HEK293T (cell line): ENCODE measurements around the gene NEB.
A peak's percentile ranks its signal among the peaks of the same experiment; 100 is the strongest.

ENCODE experiments used
- CTCF ChIA-PET: fragments of 350-600 bp; formaldehyde crosslinking; extraction: SDS; loops from one replicate; lab custom pipeline; 2021; ENCODE audit warnings: antibody characterized with exemption, inconsistent platforms; lab: Yijun Ruan, JAX
- POLR2A ChIA-PET: fragments of 350-600 bp; formaldehyde crosslinking; extraction: SDS; loops from one replicate; lab custom pipeline; 2020; ENCODE audit warnings: antibody characterized with exemption, inconsistent platforms; lab: Yijun Ruan, JAX
- DNase-seq: peaks from one replicate; pipeline ENCODE4 v3.0.0; 2012; ENCODE audit warnings: mixed read lengths; ENCODE audit errors: extremely low spot score
- ARNT ChIP-seq: fragments of 450-650 bp; IDR thresholded peaks from 2 replicates; pipeline ENCODE4 v1.6.1; 2017; ENCODE audit warnings: mild to moderate bottlenecking
- BHLHE40 ChIP-seq: fragments of 450-650 bp; IDR thresholded peaks from 2 replicates; pipeline ENCODE4 v1.6.1; 2016; ENCODE audit warnings: mild to moderate bottlenecking, moderate library complexity, borderline replicate concordance
- CTBP1 ChIP-seq: fragments of 450-650 bp; IDR thresholded peaks from 2 replicates; pipeline ENCODE4 v1.6.1; 2016; ENCODE audit warnings: borderline replicate concordance
- ELF4 ChIP-seq: fragments of 450-650 bp; IDR thresholded peaks from 2 replicates; pipeline ENCODE4 v1.6.1; 2017; ENCODE audit warnings: antibody characterized with exemption
- FOXA1 ChIP-seq: fragments of 450-650 bp; IDR thresholded peaks from 2 replicates; pipeline ENCODE4 v1.6.1; 2016; ENCODE audit warnings: mild to moderate bottlenecking
- FOXK2 ChIP-seq: fragments of 450-650 bp; IDR thresholded peaks from 2 replicates; pipeline ENCODE4 v1.6.1; 2016; ENCODE audit warnings: mild to moderate bottlenecking
- FOXM1 ChIP-seq: fragments of 450-650 bp; IDR thresholded peaks from 2 replicates; pipeline ENCODE4 v1.6.1; 2017; ENCODE audit warnings: mild to moderate bottlenecking, borderline replicate concordance
- HDGF ChIP-seq: fragments of 450-650 bp; IDR thresholded peaks from 2 replicates; pipeline ENCODE4 v1.6.1; 2017; ENCODE audit warnings: antibody characterized with exemption, borderline replicate concordance
- L3MBTL2 ChIP-seq: fragments of 450-650 bp; conservative IDR thresholded peaks from 2 replicates; pipeline ENCODE4 v1.6.1; 2016; ENCODE audit warnings: mild to moderate bottlenecking
- LEF1 ChIP-seq: fragments of 450-650 bp; IDR thresholded peaks from 2 replicates; pipeline ENCODE4 v1.6.1; 2017; ENCODE audit warnings: mild to moderate bottlenecking, borderline replicate concordance
- NFRKB ChIP-seq: fragments of 450-650 bp; IDR thresholded peaks from 2 replicates; pipeline ENCODE4 v1.6.1; 2016; ENCODE audit warnings: mild to moderate bottlenecking, moderate library complexity
- PKNOX1 ChIP-seq: fragments of 450-650 bp; IDR thresholded peaks from 2 replicates; pipeline ENCODE4 v1.6.1; 2016
- SP1 ChIP-seq: fragments of 450-650 bp; IDR thresholded peaks from 2 replicates; pipeline ENCODE4 v1.6.1; 2017
- SUZ12 ChIP-seq: fragments of 450-650 bp; IDR thresholded peaks from 2 replicates; pipeline ENCODE4 v1.6.1; 2016; ENCODE audit warnings: mild to moderate bottlenecking
- TARDBP ChIP-seq: fragments of 450-650 bp; IDR thresholded peaks from 2 replicates; pipeline ENCODE4 v1.6.1; 2016
- ZNF384 ChIP-seq: fragments of 450-650 bp; IDR thresholded peaks from 2 replicates; pipeline ENCODE4 v1.6.1; 2016

Gene NEB

DNA sequence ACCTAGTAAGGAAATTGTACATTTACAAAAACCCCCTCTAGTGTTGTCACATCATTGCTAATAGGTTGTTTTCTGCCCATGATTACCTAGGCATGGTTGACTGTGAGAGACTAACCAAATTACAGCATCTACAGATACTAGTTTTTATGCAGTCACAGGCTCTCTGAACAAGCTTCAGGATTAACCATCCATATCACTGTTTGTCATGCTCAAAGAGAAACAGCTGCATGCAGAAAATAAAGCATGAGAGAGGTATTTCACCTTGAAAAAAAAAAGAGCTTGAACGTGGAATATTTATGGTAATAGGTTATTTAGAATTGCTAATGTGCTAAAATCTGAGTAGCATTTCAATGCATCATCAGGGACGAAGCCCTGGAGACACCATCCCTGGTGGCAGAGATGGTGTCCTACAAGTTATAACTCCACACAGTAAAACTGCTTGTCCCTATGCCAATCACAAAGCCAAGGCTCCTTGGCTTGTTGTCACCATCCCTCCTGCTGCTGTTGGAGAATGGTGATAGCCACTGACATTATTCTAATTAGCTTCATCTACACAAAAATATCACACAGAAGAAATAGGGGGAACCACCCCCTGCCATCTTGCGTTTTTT is 5.4 kb downstream of the NEB start:
- POLR2A ChIA-PET, result no interaction called here
- 0 out of 2 replicates have a peak, but pooled peaks have one; percentile 41 for TF ChIP-seq PKNOX1
- no peak for TF ChIP-seq ELF4
- peak; percentile 20 for DNase-seq
- CTCF ChIA-PET, result no interaction called here

DNA sequence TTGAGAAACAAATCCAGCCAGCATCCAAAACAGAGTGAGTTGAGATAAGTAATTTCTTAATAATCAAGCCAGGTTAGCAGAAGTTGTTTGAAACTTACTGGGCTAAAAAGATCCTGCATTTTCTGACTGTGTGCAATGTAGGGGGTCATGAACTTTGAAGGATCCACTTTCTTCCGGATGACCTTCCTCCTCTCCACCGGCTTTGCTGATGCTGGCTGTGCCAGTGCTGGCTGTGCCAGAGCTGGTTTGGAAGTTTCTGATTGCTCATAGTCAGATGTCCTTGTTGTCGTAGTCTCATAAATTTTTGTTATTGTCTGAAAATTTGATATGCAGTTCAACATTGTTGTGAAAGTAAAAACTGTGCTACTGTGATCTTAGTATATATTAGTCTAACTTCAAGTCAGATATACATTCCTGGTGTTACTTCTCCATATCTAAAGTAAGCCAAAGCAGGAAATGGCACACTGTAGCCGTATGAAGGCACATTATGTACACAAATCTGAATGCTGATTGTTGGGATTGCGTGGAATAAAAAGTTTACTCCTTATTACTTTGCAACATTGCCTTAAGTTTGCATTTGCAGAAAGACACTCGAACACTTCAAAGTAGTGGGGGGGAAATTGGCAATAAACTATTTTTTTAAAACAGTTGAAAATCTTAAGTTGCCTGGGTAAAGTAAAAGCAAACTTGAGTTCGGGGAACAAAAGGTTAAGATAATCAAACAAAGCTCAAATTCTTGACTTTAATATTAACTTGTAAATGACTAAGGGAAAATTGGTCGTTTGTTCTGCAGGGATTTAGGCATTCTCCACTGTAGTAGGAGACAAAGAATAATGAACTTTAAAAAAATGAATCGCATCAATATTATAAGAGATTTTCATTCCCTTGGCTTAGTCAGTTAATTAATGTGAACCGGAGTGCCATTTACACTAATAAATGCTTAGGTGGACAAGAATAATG is 6.4 kb downstream of the NEB start:
- no peak for TF ChIP-seq PKNOX1
- TF ChIP-seq SP1, result no peak
- no peak for DNase-seq
- ChIA-PET CTCF (no interaction called here), POLR2A (no interaction called here)

DNA sequence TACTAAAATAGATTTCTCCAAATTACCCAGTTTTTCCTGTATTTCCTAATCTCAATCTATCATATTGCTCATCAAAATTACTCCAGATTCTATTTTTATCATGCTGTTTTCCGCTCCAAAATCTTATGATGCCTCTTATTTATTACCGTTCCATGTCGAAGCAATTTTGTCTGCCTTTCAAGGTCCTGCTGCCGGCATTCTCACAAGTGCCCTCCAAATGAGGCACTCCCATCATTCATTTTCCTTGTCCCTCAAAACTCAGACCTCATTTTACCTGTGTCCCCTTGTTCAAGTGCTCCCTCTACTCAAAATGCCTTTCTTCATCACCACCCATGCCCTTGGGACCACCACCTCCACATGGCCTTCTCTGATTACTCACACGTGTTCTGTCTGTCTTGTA is 13.1 kb downstream of the NEB start:
- ChIA-PET CTCF (no interaction called here), POLR2A (no interaction called here)
- no peak for TF ChIP-seq LEF1
- TF ChIP-seq BHLHE40, result no peak
- no peak for TF ChIP-seq ELF4
- no peak for TF ChIP-seq ZNF384
- TF ChIP-seq FOXM1, result no peak
- TF ChIP-seq NFRKB, result no peak
- no peak for TF ChIP-seq FOXK2
- TF ChIP-seq PKNOX1, result no peak
- TF ChIP-seq CTBP1, result no peak
- TF ChIP-seq FOXA1, result no peak
- TF ChIP-seq HDGF, result no peak
- TF ChIP-seq TARDBP, result no peak
- DNase-seq, result no peak

DNA sequence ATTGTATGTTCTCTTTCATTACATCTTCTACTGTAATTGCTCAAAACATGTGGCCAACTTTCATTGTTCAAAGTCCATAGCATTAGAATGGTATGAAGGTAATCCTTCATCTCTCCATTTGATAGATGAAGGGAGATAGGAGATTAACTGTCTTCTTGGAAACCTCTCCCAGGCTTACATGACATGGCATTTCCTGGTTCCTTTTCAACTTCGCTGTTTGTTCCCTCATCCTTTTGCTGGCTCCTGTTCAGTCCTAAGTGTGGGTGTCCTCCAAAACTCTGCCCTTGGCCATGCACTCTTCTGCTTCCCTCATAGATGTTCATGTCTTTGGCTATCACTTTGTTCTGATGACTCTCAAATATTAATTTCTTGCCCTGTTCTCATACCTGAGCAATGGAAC is 13.8 kb downstream of the NEB start:
- ChIA-PET CTCF (no interaction called here), POLR2A (no interaction called here)
- TF ChIP-seq SP1, result no peak
- no peak for TF ChIP-seq PKNOX1
- TF ChIP-seq NFRKB, result no peak
- no peak for TF ChIP-seq CTBP1
- no peak for TF ChIP-seq L3MBTL2
- no peak for TF ChIP-seq HDGF
- TF ChIP-seq ARNT, result no peak
- TF ChIP-seq TARDBP, result no peak
- no peak for TF ChIP-seq FOXM1
- no peak for TF ChIP-seq ELF4
- TF ChIP-seq SUZ12, result no peak
- no peak for TF ChIP-seq ZNF384
- no peak for DNase-seq

- TF ChIP-seq ZNF384, result no peak
- no peak for TF ChIP-seq HDGF
- TF ChIP-seq SP1, result no peak
- TF ChIP-seq NFRKB, result no peak
- no peak for TF ChIP-seq CTBP1
- TF ChIP-seq PKNOX1, result no peak
- no peak for TF ChIP-seq FOXM1
- TF ChIP-seq ARNT, result no peak
- TF ChIP-seq SUZ12, result no peak
Observed at GRCh38 chr2:151718796-151719195, 15.5 kb downstream of the NEB start.

GRCh38 chr2:151718247-151718646 is 16.0 kb downstream of the NEB start:
- ChIA-PET CTCF (no interaction called here), POLR2A (no interaction called here)
- no peak for DNase-seq
- no peak for TF ChIP-seq NFRKB
- TF ChIP-seq FOXM1, result no peak
- no peak for TF ChIP-seq ELF4
- TF ChIP-seq FOXA1, result no peak
- TF ChIP-seq PKNOX1, result no peak
- TF ChIP-seq LEF1, result no peak

More at GRCh38 chr2:151718796-151719195, 15.5 kb downstream of the NEB start:
- ChIA-PET CTCF (no interaction called here), POLR2A (no interaction called here)
- no peak for DNase-seq
